Activated CD8-positive, alpha-beta T cell treated with anti-CD3 and anti-CD28 coated beads for 36 hours (primary cell): ENCODE data around the gene DOK3. TPM values are rescaled to one million over a fixed set of nuclear protein-coding genes. Genes with fewer than 3 reads are reported as not detected.

ENCODE experiments used
- ATAC-seq: fragments of 200-7000 bp; cut with Tn5 transposase; one replicate; pipeline ENCODE4 v1.10.0; 2021; ENCODE audit warnings: mild to moderate bottlenecking, moderate library complexity
- CTCF ChIA-PET: fragments of 350-600 bp; sonication (Branson Sonifier 250); formaldehyde crosslinking; loops from one replicate; lab custom pipeline; 2021; ENCODE audit warnings: antibody characterized with exemption; lab: Charles Lee
- POLR2A ChIA-PET: fragments of 350-600 bp; sonication (Branson Sonifier 250); formaldehyde crosslinking; loops from one replicate; lab custom pipeline; 2021; ENCODE audit warnings: antibody characterized with exemption; lab: Charles Lee
- DNase-seq: peaks from one replicate; pipeline ENCODE4 v3.0.0-alpha.2; 2020
- H3K27ac Mint-ChIP-seq: one replicate; pipeline ENCODE4 v1.8.0; 2021; ENCODE audit warnings: mild to moderate bottlenecking, mixed read lengths
- H3K27me3 Mint-ChIP-seq: one replicate; pipeline ENCODE4 v1.8.0; 2021; ENCODE audit warnings: mixed read lengths
- H3K36me3 Mint-ChIP-seq: one replicate; pipeline ENCODE4 v1.8.0; 2021; ENCODE audit warnings: low read depth, mixed read lengths
- H3K4me1 Mint-ChIP-seq: one replicate; pipeline ENCODE4 v1.8.0; 2021; ENCODE audit warnings: low read depth, mixed read lengths
- H3K4me3 Mint-ChIP-seq: one replicate; pipeline ENCODE4 v1.8.0; 2021; ENCODE audit warnings: mild to moderate bottlenecking, moderate library complexity, mixed read lengths
- H3K9me3 Mint-ChIP-seq: one replicate; pipeline ENCODE4 v1.8.0; 2021; ENCODE audit warnings: mixed read lengths
- CTCF ChIP-seq: fragments of 200-600 bp; IDR thresholded peaks from one replicate; pipeline ENCODE4 v1.8.0; 2022; ENCODE audit warnings: antibody characterized with exemption, mild to moderate bottlenecking
- intact Hi-C: fragments of 100-400 bp; cut with micrococcal nuclease; formaldehyde crosslinking; loops from one replicate; pipeline ENCODE4 v1.10.0; 2022
- total RNA-seq, 2 experiments: library from RNA; stranded (reverse); gene quantifications; one replicate each; pipeline ENCODE4 v1.2.3, GENCODE V29; 2021

Gene DOK3, protein sequence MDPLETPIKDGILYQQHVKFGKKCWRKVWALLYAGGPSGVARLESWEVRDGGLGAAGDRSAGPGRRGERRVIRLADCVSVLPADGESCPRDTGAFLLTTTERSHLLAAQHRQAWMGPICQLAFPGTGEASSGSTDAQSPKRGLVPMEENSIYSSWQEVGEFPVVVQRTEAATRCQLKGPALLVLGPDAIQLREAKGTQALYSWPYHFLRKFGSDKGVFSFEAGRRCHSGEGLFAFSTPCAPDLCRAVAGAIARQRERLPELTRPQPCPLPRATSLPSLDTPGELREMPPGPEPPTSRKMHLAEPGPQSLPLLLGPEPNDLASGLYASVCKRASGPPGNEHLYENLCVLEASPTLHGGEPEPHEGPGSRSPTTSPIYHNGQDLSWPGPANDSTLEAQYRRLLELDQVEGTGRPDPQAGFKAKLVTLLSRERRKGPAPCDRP
- total RNA-seq, result 1 to 10 TPM; 7.4 to 8.0 TPM

DNA sequence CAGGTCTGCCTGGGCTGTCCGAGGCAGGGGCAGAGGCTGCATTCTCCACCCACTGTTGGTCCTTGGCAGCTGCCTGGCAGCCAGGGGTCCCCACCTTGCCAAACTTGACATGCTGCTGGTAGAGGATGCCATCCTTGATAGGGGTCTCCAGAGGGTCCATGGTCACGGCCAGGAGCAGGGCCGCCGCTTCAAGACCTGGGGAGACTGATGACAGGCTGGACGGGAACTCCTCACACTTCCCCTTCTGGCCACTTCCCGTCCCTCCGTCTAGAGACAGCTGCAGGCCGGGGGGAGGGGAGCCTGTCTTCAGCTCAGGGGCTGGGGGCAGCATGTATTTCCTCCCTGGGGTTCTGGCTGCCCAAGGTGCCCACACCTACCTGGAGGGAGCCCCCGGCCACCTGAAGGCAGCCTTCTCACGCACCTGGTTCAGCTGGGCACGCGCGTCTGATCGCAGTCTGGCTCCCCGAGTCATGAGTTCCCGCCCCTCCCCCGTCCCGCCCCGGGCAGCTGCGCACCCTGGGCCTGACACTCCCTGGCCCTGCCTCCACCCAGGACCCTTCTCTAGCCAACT, at the start of gene DOK3:
Gene DOK3, minus strand, starts transcription at position 446 of the 571 bp plus-strand sequence. Its CDS starts 286 bp downstream, at position 160.
- Mint-ChIP-seq H3K4me1 (peaks cover 26% of the 10 kb centered on the region), H3K4me3 (no peak within 1 kb of the TSS), H3K27me3 (no peaks in the 10 kb centered on the region), H3K9me3 (no peaks in the 10 kb centered on the region), H3K36me3 (peaks cover 43% of the 10 kb centered on the region), H3K27ac (no peak within 1 kb of the TSS)
- TF ChIP-seq CTCF, result no peak
- intact Hi-C loops, result no loop called here
- ChIA-PET CTCF (interaction anchor here (0.9 to 9.4 kb wide), 5 partner anchors 8 to 119 kb away, joined by 3 to 65 read pairs (median 8); no protein-coding TSS in a partner anchor), POLR2A (interaction anchor here (1.1 to 1.4 kb wide), 6 partner anchors 8 to 130 kb away, joined by 3 to 5 read pairs (median 3); no protein-coding TSS in a partner anchor)
- ATAC-seq (peak; percentile 31), DNase-seq (peak; percentile 38)

DNA sequence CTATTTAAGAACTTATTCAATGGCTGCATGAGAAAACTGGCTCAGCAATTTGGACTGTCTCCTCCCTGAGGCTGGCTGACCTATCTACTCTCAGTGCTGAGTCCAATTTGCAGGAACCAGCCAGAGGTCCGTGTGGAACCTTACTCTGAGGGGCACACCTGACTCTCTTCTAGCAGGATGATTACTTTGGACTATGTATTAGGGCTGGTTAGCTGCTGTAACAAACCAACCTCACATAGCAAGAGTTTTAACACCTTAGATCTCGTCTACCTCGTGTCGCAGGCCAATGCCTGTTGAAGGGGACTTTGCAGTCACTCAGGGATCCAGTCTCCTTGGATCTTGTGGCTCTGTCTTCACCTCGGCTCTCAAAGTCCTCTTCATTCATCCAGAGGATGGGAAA, 48.2 kb upstream of the DOK3 start:
- H3K27ac Mint-ChIP-seq, result no peak overlapping the region
- no peaks in the 10 kb centered on the region for H3K9me3 Mint-ChIP-seq
- peaks cover 16% of the 10 kb centered on the region for H3K4me1 Mint-ChIP-seq
- ChIA-PET POLR2A (no interaction called here), CTCF (interaction anchor here (1.4 to 1.5 kb wide), 2 partner anchors 49 to 56 kb away, joined by 4 to 5 read pairs; no protein-coding TSS in a partner anchor)
- ATAC-seq, result no peak
- TF ChIP-seq CTCF, result no peak
- intact Hi-C loops, result no loop called here
- peaks cover 4% of the 10 kb centered on the region for H3K36me3 Mint-ChIP-seq
- DNase-seq, result no peak
- no peak overlapping the region for H3K4me3 Mint-ChIP-seq
- no peaks in the 10 kb centered on the region for H3K27me3 Mint-ChIP-seq

DNA sequence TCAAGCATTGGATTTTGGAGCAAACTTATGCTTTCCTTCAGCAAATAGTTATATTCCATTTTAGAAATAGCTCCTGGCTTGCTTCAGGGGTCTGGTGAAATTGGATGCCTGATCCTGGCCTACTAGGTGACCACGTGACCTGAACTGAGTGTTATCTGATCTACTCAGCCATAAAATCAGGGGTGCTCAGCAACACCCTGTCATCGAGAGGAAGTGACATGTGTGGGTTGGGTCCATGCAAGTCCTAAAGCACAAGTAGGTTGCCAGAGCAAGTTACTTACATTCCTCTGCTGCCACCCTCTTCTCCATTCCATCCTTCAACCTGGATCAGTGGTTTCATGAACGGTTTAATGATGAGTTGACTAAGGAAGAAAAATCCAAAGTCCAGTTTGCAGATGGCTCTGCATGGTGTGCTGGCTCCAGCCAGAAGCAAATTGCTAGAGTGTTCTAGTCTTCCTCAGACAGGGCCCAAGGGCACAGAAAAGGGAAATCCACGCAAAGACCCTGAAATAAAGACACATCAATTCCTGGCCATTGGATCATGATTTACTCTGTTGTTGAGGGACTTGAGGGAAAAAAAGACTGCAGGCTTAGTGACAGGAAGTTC, 47.5 kb upstream of the DOK3 start:
- ChIA-PET POLR2A (no interaction called here), CTCF (interaction anchor here (1.4 kb wide), 1 partner anchor 56 kb away, joined by 4 read pairs; no protein-coding TSS in a partner anchor)
- no peaks in the 10 kb centered on the region for H3K27me3 Mint-ChIP-seq
- peaks cover 23% of the 10 kb centered on the region for H3K4me1 Mint-ChIP-seq
- DNase-seq (peak; percentile 4), ATAC-seq (no peak)
- TF ChIP-seq CTCF, result no peak
- H3K4me3 Mint-ChIP-seq, result no peak overlapping the region
- H3K27ac Mint-ChIP-seq, result no peak overlapping the region
- peaks cover 10% of the 10 kb centered on the region for H3K36me3 Mint-ChIP-seq
- no peaks in the 10 kb centered on the region for H3K9me3 Mint-ChIP-seq
- intact Hi-C loops, result no loop called here

GRCh38 chr5:177555665-177556064, 46.0 kb upstream of the DOK3 start:
- POLR2A ChIA-PET, result interaction anchor here (0.7 to 0.8 kb wide), 2 partner anchors 37 to 60 kb away, joined by 3 to 5 read pairs; no protein-coding TSS in a partner anchor

More at GRCh38 chr5:177555665-177556064, 46.0 kb upstream of the DOK3 start:
- ATAC-seq (no peak), DNase-seq (no peak)
- H3K27ac Mint-ChIP-seq, result no peak overlapping the region
- intact Hi-C loops, result no loop called here
- H3K9me3 Mint-ChIP-seq, result no peaks in the 10 kb centered on the region
- no peaks in the 10 kb centered on the region for H3K27me3 Mint-ChIP-seq
- CTCF ChIA-PET, result interaction anchor here (0.7 kb wide), 1 partner anchor 906 kb away, joined by 3 read pairs; no protein-coding TSS in a partner anchor
- H3K36me3 Mint-ChIP-seq, result peaks cover 17% of the 10 kb centered on the region
- peaks cover 30% of the 10 kb centered on the region for H3K4me1 Mint-ChIP-seq
- TF ChIP-seq CTCF, result no peak
- no peak overlapping the region for H3K4me3 Mint-ChIP-seq
